ENCODE data around the gene HK2.
"Not testable (repeated sequence)": the region's sequence is repeated elsewhere in the genome, so short reads cannot be mapped to it uniquely, and the experiment has no call there.

The HK2 gene

DNA sequence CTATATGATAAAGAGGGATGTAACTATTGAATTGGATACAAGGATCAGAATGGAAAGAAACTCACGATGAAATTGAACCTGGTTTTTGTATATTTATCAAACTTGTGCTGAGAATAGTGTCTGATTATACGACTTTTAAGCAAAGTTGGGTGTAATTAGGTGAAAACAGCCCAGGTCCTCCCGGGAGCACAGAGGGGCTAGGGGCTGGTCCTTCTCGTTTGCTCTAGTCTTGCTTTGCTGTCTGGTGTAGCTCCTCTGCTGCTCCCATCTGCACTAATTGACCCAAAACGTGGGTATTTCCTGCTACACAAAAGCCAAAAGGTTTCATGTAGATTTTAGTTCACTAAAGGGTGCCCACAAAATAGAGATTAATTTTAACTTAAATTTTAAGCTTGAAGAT, 58.7 kb downstream of the HK2 start:
- H3K4me1 ChIP-seq (ENCODE audit: control insufficient read depth in 1 of 2, insufficient read depth in 2 of 2, low read length in 2 of 2): no peaks in the 10 kb centered on the region
- no peak overlapping the region for H3K27ac ChIP-seq (ENCODE audit: low read length)
- H3K4me3 ChIP-seq (ENCODE audit: low read depth in 1 of 2, low read length in 2 of 2): no peak overlapping the region
- H3K36me3 ChIP-seq (ENCODE audit: control insufficient read depth in 1 of 2, insufficient read depth in 2 of 2, low read length in 2 of 2): peaks cover 0 to 18% of the 10 kb centered on the region in 2 donors
- no peaks in the 10 kb centered on the region for H3K27me3 ChIP-seq (ENCODE audit: low read depth, low read length)
- no peaks in the 10 kb centered on the region for H3K9me3 ChIP-seq (ENCODE audit: control insufficient read depth in 1 of 2, low read length in 2 of 2)

DNA sequence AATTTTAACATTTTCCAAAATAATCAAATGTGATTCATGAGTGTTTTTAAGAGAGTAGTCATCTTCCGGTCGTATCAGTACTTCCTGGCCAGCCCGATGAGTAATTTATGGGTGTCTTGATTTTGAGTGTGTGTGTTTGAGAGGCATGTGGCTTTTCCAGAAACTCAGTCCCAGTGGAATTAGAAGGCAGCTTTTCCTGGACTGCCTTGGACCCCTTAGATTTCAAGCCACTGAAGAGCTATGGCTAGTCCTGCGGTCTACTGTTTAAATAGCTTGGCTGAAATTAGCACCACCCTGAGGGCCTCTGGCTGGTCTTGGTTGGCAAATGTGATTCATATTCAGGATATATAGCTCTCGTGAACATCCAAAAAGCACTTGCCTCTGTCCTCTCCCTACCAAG, 59.4 kb downstream of the HK2 start:
- no peaks in the 10 kb centered on the region for H3K9me3 ChIP-seq (ENCODE audit: control insufficient read depth in 1 of 2, low read length in 2 of 2)
- peaks cover 0 to 18% of the 10 kb centered on the region in 2 donors for H3K36me3 ChIP-seq (ENCODE audit: control insufficient read depth in 1 of 2, insufficient read depth in 2 of 2, low read length in 2 of 2)
- no peaks in the 10 kb centered on the region for H3K27me3 ChIP-seq (ENCODE audit: low read depth, low read length)
- H3K27ac ChIP-seq (ENCODE audit: low read length): no peak overlapping the region
- H3K4me1 ChIP-seq (ENCODE audit: control insufficient read depth in 1 of 2, insufficient read depth in 2 of 2, low read length in 2 of 2): no peaks in the 10 kb centered on the region
- H3K4me3 ChIP-seq (ENCODE audit: low read depth in 1 of 2, low read length in 2 of 2): no peak overlapping the region

DNA sequence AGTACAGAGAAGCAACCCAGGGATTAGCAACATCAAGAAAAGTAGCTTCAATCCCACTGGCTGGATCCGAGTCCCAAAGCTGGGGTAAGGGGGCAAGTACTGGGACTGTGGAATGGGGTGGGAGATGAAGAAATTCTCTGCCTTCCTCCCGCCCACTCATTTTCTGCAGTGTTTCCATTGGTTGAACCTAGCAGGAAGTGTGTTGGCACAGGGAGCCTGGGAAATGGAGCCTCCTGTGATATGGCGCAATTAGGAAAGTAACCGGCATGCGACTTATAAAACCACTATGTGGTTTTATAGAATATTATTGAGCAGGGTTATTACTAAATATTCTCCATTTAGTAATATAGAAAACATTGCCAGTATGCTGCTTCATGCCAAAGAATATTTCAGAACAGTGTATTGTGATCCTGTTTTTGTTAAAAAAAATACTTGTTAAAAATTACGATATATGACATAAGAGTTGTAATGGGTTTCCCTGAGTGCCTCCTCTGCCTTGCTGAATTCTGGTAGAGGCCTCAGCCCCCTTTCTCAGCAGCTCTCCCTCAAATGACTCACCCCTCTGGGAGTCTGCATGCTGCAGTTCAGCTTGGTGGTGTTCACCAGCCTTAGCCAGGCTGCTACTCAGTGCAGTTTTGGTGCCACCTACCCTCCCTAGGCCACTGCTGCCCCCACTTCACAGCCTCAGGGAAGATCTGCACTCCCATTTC, 60.5 kb downstream of the HK2 start:
- H3K36me3 ChIP-seq (ENCODE audit: control insufficient read depth in 1 of 2, insufficient read depth in 2 of 2, low read length in 2 of 2): peaks cover 0 to 14% of the 10 kb centered on the region in 2 donors
- no peaks in the 10 kb centered on the region for H3K9me3 ChIP-seq (ENCODE audit: control insufficient read depth in 1 of 2, low read length in 2 of 2)
- H3K27ac ChIP-seq (ENCODE audit: low read length): no peak overlapping the region
- no peaks in the 10 kb centered on the region for H3K27me3 ChIP-seq (ENCODE audit: low read depth, low read length)
- no peak overlapping the region for H3K4me3 ChIP-seq (ENCODE audit: low read depth in 1 of 2, low read length in 2 of 2)
- H3K4me1 ChIP-seq (ENCODE audit: control insufficient read depth in 1 of 2, insufficient read depth in 2 of 2, low read length in 2 of 2): no peaks in the 10 kb centered on the region

DNA sequence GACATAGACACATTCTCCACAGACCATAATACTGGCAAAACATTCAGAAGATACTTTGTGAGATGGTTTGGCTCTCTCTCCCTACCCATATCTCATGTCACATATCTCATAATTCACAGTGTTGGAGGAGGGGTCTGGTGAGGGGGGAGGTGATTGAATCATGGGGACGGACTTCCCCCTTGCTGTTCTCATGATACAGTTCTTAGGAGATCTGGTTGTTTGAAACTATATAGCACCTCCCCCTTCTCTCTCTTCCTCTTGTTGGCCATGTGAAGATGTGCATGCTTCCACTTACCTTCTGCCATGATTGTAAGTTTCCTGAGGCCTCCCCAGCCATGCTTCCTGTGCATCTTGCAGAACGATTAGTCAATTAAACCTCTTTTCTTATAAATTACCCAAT, 61.1 kb downstream of the HK2 start:
- Histone ChIP-seq H3K9me3 (ENCODE audit: control insufficient read depth in 1 of 2, low read length in 2 of 2) (no peaks in the 10 kb centered on the region), H3K4me1 (ENCODE audit: control insufficient read depth in 1 of 2, insufficient read depth in 2 of 2, low read length in 2 of 2) (no peaks in the 10 kb centered on the region), H3K36me3 (ENCODE audit: control insufficient read depth in 1 of 2, insufficient read depth in 2 of 2, low read length in 2 of 2) (peaks cover 0 to 14% of the 10 kb centered on the region in 2 donors), H3K27me3 (ENCODE audit: low read depth, low read length) (no peaks in the 10 kb centered on the region), H3K27ac (ENCODE audit: low read length) (no peak overlapping the region), H3K4me3 (ENCODE audit: low read depth in 1 of 2, low read length in 2 of 2) (no peak overlapping the region)

DNA sequence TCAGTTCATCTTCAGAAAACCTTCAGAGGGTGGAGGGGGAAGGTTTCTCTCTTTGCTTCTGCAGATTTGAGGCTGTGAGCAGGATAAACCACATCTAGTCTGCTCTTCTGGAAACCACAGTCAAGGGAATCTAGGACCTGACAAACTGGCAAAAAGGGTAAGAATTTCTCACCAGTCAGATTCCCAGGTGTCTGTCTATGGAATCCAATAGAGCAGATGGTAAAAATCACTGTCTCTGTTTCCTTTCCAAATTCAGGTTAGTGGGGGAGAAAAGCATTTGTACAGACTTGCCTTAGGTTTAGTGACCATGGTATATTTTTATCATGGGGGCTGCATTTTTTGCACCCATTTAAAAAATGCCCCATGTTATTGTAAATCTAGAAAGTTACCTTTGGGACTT, 62.3 kb downstream of the HK2 start:
- Histone ChIP-seq H3K27me3 (ENCODE audit: low read depth, low read length) (no peaks in the 10 kb centered on the region), H3K9me3 (ENCODE audit: control insufficient read depth in 1 of 2, low read length in 2 of 2) (no peaks in the 10 kb centered on the region), H3K4me3 (ENCODE audit: low read depth in 1 of 2, low read length in 2 of 2) (no peak overlapping the region), H3K36me3 (ENCODE audit: control insufficient read depth in 1 of 2, insufficient read depth in 2 of 2, low read length in 2 of 2) (peaks cover 0 to 14% of the 10 kb centered on the region in 2 donors), H3K4me1 (ENCODE audit: control insufficient read depth in 1 of 2, insufficient read depth in 2 of 2, low read length in 2 of 2) (no peaks in the 10 kb centered on the region), H3K27ac (ENCODE audit: low read length) (no peak overlapping the region)

DNA sequence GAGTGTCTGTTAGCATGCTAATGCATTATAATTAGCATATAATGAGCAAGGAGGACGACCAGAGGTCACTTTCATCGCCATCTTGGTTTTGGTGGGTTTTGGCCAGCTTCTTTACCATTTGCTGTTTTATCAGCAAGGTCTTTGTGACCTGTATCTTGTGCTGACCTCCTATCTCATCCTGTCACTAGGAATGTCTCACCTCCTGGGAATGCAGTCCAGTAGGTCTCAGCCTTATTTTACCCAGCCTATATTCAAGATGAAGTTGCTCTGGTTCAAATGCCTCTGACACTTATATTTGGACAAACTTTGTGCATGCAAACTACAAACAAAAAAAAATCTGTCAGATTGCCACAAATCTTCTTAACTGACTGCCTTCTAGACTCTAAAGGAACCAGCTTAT, 66.3 kb downstream of the HK2 start:
- not testable (repeated sequence) for H3K27ac ChIP-seq (ENCODE audit: low read length); H3K4me3 ChIP-seq (ENCODE audit: low read depth in 1 of 2, low read length in 2 of 2); H3K4me1 ChIP-seq (ENCODE audit: control insufficient read depth in 1 of 2, insufficient read depth in 2 of 2, low read length in 2 of 2); H3K9me3 ChIP-seq (ENCODE audit: control insufficient read depth in 1 of 2, low read length in 2 of 2); H3K27me3 ChIP-seq (ENCODE audit: low read depth, low read length); H3K36me3 ChIP-seq (ENCODE audit: control insufficient read depth in 1 of 2, insufficient read depth in 2 of 2, low read length in 2 of 2)

DNA sequence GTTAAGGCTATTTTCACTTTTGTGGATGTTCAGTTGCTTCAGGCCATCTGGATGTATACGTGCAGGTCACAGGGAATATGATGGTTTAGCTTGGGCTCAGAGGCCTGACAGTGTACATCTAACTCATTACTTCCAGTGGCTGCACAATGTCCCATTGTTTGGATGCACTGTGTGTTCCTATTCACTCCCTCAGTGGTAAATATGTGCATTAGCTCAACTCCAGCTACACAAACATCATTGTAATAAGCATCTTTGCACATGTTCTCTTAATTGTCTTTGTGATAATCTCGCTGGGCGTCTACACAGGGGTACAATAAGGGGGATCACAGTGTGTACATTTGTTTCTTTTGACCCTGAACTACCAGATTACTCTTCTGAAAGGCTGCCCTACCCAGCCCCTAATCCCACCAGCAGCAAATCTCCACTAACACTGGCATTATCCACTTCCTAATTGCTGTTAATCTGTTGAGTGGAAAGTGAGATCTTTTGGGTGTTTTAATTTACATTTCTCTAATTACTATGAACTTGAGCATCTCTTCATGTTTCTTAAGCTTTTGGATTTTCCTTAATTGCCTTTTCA, 68.4 kb downstream of the HK2 start:
- Histone ChIP-seq H3K27me3 (ENCODE audit: low read depth, low read length) (no peaks in the 10 kb centered on the region), H3K4me3 (ENCODE audit: low read depth in 1 of 2, low read length in 2 of 2) (no peak overlapping the region), H3K27ac (ENCODE audit: low read length) (no peak overlapping the region), H3K9me3 (ENCODE audit: control insufficient read depth in 1 of 2, low read length in 2 of 2) (no peaks in the 10 kb centered on the region), H3K4me1 (ENCODE audit: control insufficient read depth in 1 of 2, insufficient read depth in 2 of 2, low read length in 2 of 2) (no peaks in the 10 kb centered on the region), H3K36me3 (ENCODE audit: control insufficient read depth in 1 of 2, insufficient read depth in 2 of 2, low read length in 2 of 2) (no peaks in the 10 kb centered on the region)

DNA sequence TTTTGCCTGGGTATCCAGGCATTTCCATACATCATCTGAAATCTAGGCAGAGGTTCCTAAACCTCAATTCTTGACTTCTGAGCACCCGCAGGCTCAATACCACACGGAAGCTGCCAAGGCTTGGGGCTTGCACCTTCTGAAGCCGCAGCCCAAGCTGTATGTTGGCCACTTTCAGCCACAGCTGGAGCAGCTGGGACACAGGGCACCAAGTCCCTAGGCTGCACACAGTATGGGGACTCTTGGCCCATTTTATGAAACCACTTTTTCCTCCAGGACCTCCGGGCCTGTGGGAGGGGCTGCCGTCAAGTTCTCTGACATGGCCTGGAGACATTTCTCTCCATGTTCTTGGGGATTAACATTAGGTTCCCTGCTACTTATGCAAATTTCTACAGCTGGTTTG, 72.5 kb downstream of the HK2 start:
- H3K4me3 ChIP-seq (ENCODE audit: low read depth in 1 of 2, low read length in 2 of 2): no peak overlapping the region
- H3K4me1 ChIP-seq (ENCODE audit: control insufficient read depth in 1 of 2, insufficient read depth in 2 of 2, low read length in 2 of 2): no peaks in the 10 kb centered on the region
- H3K36me3 ChIP-seq (ENCODE audit: control insufficient read depth in 1 of 2, insufficient read depth in 2 of 2, low read length in 2 of 2): no peaks in the 10 kb centered on the region
- H3K27ac ChIP-seq (ENCODE audit: low read length): no peak overlapping the region
- no peaks in the 10 kb centered on the region for H3K9me3 ChIP-seq (ENCODE audit: control insufficient read depth in 1 of 2, low read length in 2 of 2)
- H3K27me3 ChIP-seq (ENCODE audit: low read depth, low read length): peaks cover 8% of the 10 kb centered on the region

DNA sequence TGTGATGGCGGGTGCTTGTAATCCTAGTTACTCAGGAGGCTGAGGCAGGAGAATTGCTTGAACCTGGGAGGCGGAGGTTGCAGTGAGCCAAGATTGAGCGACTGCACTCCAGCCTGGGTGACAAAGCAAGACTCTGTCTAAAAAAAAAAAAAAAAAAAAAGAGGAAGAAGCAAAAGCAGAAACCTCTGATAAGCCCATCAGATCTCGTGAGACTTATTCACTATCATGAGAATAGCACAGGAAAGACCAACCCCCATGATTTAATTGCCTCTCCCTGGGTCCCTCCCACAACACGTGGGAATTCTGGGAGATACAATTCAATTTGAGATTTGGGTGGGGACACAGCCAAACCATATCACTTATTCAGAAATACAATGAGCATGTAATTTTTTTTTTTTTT, 73.6 kb downstream of the HK2 start:
- H3K27ac ChIP-seq (ENCODE audit: low read length); H3K9me3 ChIP-seq (ENCODE audit: control insufficient read depth in 1 of 2, low read length in 2 of 2); H3K4me1 ChIP-seq (ENCODE audit: control insufficient read depth in 1 of 2, insufficient read depth in 2 of 2, low read length in 2 of 2); H3K4me3 ChIP-seq (ENCODE audit: low read depth in 1 of 2, low read length in 2 of 2); H3K36me3 ChIP-seq (ENCODE audit: control insufficient read depth in 1 of 2, insufficient read depth in 2 of 2, low read length in 2 of 2); H3K27me3 ChIP-seq (ENCODE audit: low read depth, low read length): not testable (repeated sequence)

DNA sequence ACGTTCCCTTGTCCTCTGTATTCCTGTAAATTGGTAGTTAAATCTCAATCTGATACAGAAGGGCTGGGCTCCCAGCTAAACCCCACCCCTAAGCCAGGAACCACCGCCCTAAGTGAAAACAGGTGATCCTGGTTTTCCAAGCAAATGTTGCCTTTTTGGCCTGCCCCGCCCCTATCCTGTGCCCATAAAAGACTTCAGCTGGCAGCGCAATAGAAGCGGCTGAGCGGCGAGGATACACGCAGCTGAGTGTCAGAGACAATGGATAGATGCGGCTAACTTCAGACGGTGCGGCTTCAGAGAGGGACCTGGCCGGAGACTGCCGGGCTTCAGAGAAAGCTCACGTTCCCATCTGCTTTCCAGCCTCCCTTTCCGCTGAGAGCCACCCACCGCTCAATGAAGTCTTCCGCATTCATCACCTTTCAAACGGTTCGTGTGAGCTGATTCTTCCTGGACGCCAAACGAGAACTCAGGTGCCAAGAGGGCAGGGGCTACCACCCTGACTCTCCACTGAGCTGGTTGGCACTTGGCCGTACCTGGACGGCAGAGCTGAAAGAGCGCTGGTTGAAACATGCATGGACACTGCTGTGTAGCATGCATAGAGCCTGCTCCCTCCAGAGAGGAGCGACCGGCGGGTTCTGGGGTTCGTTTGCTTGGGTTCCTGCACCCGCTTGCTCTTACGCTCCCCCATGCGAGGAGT, 75.0 kb downstream of the HK2 start:
- no peak overlapping the region for H3K4me3 ChIP-seq (ENCODE audit: low read depth in 1 of 2, low read length in 2 of 2)
- H3K27me3 ChIP-seq (ENCODE audit: low read depth, low read length): peaks cover 8% of the 10 kb centered on the region
- H3K9me3 ChIP-seq (ENCODE audit: control insufficient read depth in 1 of 2, low read length in 2 of 2): no peaks in the 10 kb centered on the region
- no peak overlapping the region for H3K27ac ChIP-seq (ENCODE audit: low read length)
- H3K4me1 ChIP-seq (ENCODE audit: control insufficient read depth in 1 of 2, insufficient read depth in 2 of 2, low read length in 2 of 2): no peaks in the 10 kb centered on the region
- no peaks in the 10 kb centered on the region for H3K36me3 ChIP-seq (ENCODE audit: control insufficient read depth in 1 of 2, insufficient read depth in 2 of 2, low read length in 2 of 2)

DNA sequence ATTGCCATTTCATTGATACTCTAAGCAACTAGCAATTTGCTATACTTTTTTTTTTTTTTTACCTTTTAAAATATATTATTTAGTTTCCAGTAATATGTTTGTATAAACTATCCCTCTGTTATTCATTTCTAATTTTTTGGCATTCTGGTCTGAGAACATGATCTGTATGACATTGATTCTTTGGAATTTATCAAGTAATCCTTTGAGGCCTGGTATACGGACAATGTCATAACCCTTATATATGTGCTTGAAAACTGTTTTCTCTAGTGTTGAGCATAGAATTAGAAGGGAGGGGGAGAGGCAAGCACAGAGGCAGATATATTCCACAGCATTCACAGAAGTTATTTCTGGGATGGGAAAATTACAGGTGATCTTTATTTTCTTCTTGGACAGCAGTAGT, 76.3 kb downstream of the HK2 start:
- peaks cover 8% of the 10 kb centered on the region for H3K27me3 ChIP-seq (ENCODE audit: low read depth, low read length)

More for the DNA sequence above, 76.3 kb downstream of the HK2 start:
- no peaks in the 10 kb centered on the region for H3K4me1 ChIP-seq (ENCODE audit: control insufficient read depth in 1 of 2, insufficient read depth in 2 of 2, low read length in 2 of 2)
- H3K4me3 ChIP-seq (ENCODE audit: low read depth in 1 of 2, low read length in 2 of 2): no peak overlapping the region
- H3K27ac ChIP-seq (ENCODE audit: low read length): no peak overlapping the region
- no peaks in the 10 kb centered on the region for H3K36me3 ChIP-seq (ENCODE audit: control insufficient read depth in 1 of 2, insufficient read depth in 2 of 2, low read length in 2 of 2)
- no peaks in the 10 kb centered on the region for H3K9me3 ChIP-seq (ENCODE audit: control insufficient read depth in 1 of 2, low read length in 2 of 2)
